ENCODE results near the gene TUSC2.
A peak's percentile ranks its signal among the peaks of the same experiment; 100 is the strongest.

The TUSC2 gene

DNA sequence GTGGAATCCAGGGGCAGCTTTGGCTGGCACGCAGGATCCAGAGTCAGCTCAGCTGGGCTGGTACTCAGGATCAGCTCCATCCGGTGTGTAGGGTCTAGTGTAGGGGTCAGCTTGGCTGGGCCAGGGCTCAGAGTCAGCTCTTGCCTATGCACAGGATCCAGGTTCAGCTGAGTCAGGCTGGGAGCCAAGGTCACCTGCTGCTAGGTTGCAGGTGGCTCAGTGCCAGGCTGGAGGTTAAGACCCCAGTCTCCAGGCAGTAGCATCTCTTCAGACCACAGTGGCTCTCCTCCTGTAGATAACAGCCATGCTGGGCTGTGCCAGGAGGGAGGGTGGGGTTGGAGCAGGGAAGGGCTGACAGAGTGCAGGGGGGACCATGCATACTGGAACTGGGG, 30.6 kb downstream of the TUSC2 start:
- DNase-seq (ENCODE audit: low read depth), result no peak
- peak overlapping the region; percentile 78 for H3K4me3 ChIP-seq (ENCODE audit: low read depth, low read length)
- no peak for TF ChIP-seq POLR2A (IDR thresholded peaks at IDR 0.05; ENCODE audit: extremely low read depth, insufficient read length)
- TF ChIP-seq, protein P1, sequence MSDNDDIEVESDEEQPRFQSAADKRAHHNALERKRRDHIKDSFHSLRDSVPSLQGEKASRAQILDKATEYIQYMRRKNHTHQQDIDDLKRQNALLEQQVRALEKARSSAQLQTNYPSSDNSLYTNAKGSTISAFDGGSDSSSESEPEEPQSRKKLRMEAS (IDR thresholded peaks at IDR 0.05; ENCODE audit: low read depth, low read length), result no peak
- TF ChIP-seq, protein P2, sequence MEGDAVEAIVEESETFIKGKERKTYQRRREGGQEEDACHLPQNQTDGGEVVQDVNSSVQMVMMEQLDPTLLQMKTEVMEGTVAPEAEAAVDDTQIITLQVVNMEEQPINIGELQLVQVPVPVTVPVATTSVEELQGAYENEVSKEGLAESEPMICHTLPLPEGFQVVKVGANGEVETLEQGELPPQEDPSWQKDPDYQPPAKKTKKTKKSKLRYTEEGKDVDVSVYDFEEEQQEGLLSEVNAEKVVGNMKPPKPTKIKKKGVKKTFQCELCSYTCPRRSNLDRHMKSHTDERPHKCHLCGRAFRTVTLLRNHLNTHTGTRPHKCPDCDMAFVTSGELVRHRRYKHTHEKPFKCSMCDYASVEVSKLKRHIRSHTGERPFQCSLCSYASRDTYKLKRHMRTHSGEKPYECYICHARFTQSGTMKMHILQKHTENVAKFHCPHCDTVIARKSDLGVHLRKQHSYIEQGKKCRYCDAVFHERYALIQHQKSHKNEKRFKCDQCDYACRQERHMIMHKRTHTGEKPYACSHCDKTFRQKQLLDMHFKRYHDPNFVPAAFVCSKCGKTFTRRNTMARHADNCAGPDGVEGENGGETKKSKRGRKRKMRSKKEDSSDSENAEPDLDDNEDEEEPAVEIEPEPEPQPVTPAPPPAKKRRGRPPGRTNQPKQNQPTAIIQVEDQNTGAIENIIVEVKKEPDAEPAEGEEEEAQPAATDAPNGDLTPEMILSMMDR (IDR thresholded peaks at IDR 0.05; ENCODE audit: low read depth, low read length), result no peak
- no peak for TF ChIP-seq MYC (IDR thresholded peaks at IDR 0.05; ENCODE audit: low read depth, low read length)

DNA sequence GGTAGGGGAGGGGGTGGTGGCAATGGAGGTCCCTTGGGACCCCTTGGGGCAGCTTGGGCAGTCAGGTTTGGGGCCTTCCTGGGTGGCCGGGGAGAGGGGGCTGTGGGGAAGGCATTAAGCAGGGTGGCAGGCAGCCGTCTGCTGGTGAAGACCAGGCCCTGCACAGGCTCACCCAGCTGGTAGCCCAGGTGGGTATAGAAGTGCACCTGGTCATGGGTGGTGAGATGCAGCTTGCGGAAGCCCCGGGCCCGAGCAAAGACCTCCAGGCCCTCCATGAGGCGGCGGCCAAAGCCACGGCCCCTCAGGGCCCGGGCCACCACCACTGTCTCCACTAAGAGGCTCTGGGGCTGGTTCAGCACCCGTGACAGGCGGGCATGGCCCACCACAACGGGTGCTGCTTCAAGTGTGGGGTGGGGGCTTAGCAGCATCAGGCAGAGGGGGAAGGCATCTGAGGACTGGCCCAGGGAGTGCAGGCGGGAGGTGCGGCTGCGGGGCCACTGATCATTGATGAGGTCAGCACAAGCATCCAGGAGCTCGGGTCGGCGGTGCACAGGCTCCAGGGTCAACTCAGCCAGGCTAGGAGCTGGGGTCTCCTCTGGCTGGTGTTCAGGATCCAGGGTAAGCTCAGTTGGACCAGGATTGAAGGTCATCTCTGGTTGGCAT, 31.2 kb downstream of the TUSC2 start:
- TF ChIP-seq POLR2A (IDR thresholded peaks at IDR 0.05; ENCODE audit: extremely low read depth, insufficient read length), result no peak
- TF ChIP-seq MYC (IDR thresholded peaks at IDR 0.05; ENCODE audit: low read depth, low read length), result no peak
- TF ChIP-seq, protein P1 (IDR thresholded peaks at IDR 0.05; ENCODE audit: low read depth, low read length), result no peak
- TF ChIP-seq, protein P2 (IDR thresholded peaks at IDR 0.05; ENCODE audit: low read depth, low read length), result no peak
- DNase-seq (ENCODE audit: low read depth), result no peak
- no peak overlapping the region for H3K4me3 ChIP-seq (ENCODE audit: low read depth, low read length)

DNA sequence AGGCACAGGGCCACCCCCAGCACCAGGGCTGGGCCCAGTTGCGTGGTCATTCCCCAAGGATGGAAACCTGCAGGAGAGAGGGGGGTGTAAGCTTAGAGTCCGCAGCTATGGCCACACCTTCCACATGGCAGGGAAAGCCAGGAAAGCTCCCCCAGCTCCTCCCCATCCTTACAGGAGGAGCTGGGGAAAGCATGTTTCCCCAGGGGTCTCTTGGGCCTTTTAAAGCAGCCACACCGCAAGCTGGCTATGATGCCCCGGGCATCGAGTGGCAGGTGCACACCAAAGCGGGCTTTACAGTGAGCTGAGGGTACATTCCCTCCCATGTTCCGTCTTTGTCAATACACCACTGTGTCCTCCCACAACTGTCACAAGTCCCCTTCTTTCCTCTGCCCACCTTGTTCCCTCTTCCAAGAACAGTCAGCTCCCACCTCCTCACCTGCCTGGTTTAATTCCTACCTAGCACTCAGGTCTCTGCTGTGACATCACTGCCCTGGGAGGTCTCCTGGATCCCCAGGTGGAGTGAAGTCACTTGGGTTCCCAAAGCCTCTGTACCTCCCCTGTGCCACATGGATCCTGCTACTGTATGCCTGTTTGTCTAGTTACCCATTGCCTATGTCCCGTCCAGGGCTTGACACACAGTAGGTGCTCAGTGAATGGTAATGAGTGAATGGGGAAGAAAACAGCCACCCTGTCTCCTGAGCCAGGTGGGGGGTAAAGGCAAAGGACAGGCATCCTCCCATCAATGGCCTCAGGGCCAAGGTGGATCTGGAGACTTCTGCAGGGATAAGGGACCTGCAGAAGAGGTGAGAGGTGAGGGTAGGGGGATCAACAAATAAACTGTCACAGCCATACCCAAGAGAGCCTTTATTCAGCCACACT, 32.2 kb downstream of the TUSC2 start:
- TF ChIP-seq MYC (IDR thresholded peaks at IDR 0.05; ENCODE audit: low read depth, low read length) (no peak), POLR2A (IDR thresholded peaks at IDR 0.05; ENCODE audit: extremely low read depth, insufficient read length) (no peak)
- TF ChIP-seq, protein P2 (IDR thresholded peaks at IDR 0.05; ENCODE audit: low read depth, low read length), result no peak
- TF ChIP-seq, protein P1 (IDR thresholded peaks at IDR 0.05; ENCODE audit: low read depth, low read length), result no peak
- H3K4me3 ChIP-seq (ENCODE audit: low read depth, low read length), result no peak overlapping the region
- DNase-seq (ENCODE audit: low read depth), result no peak

GRCh38 chr3:50294492-50295403, 33.3 kb downstream of the TUSC2 start:
- no peak overlapping the region for H3K4me3 ChIP-seq (ENCODE audit: low read depth, low read length)
- no peak for TF ChIP-seq MYC (IDR thresholded peaks at IDR 0.05; ENCODE audit: low read depth, low read length)
- TF ChIP-seq, protein P2 (IDR thresholded peaks at IDR 0.05; ENCODE audit: low read depth, low read length), result no peak
- TF ChIP-seq, protein P1 (IDR thresholded peaks at IDR 0.05; ENCODE audit: low read depth, low read length), result no peak
- no peak for TF ChIP-seq POLR2A (IDR thresholded peaks at IDR 0.05; ENCODE audit: extremely low read depth, insufficient read length)
- DNase-seq (ENCODE audit: low read depth), result no peak

DNA sequence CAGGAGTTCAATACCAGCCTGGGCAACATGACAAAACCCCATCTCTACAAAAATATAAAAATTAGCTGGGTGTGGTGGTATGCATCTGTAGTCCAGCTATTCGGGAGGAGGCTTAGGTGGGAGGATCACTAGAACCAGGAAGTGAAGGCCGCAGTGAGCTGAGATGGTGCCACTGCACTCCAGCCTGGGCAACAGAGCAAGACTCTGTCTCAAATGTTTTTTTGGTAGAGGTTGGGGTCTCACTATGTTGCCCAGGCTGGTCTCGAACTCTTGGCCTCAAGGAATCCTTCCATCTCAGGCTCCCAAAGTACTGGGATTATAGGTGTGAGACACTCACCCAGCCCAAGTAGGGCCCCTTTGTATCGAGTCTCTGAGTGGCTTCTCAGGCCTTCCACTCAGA, 33.9 kb downstream of the TUSC2 start:
- TF ChIP-seq, protein P2 (IDR thresholded peaks at IDR 0.05; ENCODE audit: low read depth, low read length), result no peak
- TF ChIP-seq POLR2A (IDR thresholded peaks at IDR 0.05; ENCODE audit: extremely low read depth, insufficient read length) (no peak), MYC (IDR thresholded peaks at IDR 0.05; ENCODE audit: low read depth, low read length) (no peak)
- TF ChIP-seq, protein P1 (IDR thresholded peaks at IDR 0.05; ENCODE audit: low read depth, low read length), result no peak
- DNase-seq (ENCODE audit: low read depth), result no peak
- no peak overlapping the region for H3K4me3 ChIP-seq (ENCODE audit: low read depth, low read length)

Measured in NB4 (cell line).